SJSA1 (cell line): ENCODE results near the gene MFAP2. TPM values are rescaled to one million over a fixed set of nuclear protein-coding genes. Genes with fewer than 3 reads are reported as not detected.

Experiments
- DNase-seq, 2 experiments: peaks; one replicate each; pipeline ENCODE4 v3.0.0-alpha.2; 2015 to 2020; ENCODE audit warnings: low spot score in 2 of 2, low read depth in 1 of 2
- H3K27ac ChIP-seq: fragments of 250-450 bp; sonication (Bioruptor Pico); 2 replicates; pipeline ENCODE4 v1.5.1; 2020; ENCODE audit warnings: mild to moderate bottlenecking, moderate library complexity
- H3K27me3 ChIP-seq: fragments of 250-450 bp; sonication (Bioruptor Pico); replicated peaks from 2 replicates; pipeline ENCODE4 v1.5.1; 2020; ENCODE audit warnings: mild to moderate bottlenecking, moderate library complexity
- H3K36me3 ChIP-seq: fragments of 250-450 bp; sonication (Bioruptor Pico); 2 replicates; pipeline ENCODE4 v1.5.1; 2020; ENCODE audit warnings: mild to moderate bottlenecking
- H3K4me1 ChIP-seq: fragments of 250-450 bp; sonication (Bioruptor Pico); replicated peaks from 2 replicates; pipeline ENCODE4 v1.6.1; 2021; ENCODE audit warnings: mild to moderate bottlenecking
- H3K4me3 ChIP-seq: fragments of 250-450 bp; sonication (Bioruptor Pico); 2 replicates; pipeline ENCODE4 v1.5.1; 2020; ENCODE audit warnings: mild to moderate bottlenecking
- H3K9me3 ChIP-seq: fragments of 250-450 bp; sonication (Bioruptor Pico); replicated peaks from 2 replicates; pipeline ENCODE4 v1.5.1; 2020; ENCODE audit warnings: mild to moderate bottlenecking
- total RNA-seq: library from RNA; depleted of rRNA; stranded (reverse); fragments of >200 nt; shearing (Covaris generic); gene quantifications from 2 replicates; pipeline ENCODE4 v1.2.3, GENCODE V29; 2014

MFAP2 gene
- total RNA-seq, 1 experiment from 2014 or later, result 9.3 TPM

DNA sequence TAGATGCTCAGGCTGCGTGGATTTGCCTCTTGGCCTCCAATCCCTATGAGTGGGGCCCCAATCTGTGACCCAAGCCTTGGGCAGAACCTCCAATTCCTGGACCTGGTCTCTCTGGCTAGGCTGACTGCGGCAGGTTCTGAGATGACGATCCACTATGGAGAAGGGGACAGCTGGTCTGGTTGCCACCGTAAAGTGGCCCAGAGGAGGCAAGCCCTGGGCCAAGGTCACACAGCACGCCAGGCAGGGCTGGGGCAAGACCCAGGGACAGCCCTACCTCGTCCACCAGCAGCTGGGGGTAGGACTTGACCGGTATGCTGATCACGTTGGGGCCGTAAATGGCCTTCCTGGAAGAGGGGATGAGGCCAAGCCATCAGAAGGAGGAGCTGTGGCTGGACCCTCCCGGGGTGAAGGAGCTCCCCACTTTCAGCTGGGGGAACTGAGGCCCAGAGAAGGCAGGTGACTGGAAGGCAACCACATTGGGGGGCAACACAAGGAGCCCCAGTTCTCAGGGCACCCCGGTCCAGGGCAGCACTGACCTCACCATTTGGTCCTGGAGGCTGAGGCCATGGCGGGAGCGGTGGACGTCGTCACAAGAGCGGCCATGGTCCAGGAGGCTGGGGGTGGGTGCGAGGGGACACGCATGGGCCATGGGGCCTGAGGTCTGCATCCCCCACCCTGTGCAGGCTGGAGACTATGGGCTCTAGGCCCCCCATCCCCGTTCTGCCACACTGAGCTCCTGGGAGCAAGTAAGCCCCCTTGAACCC, 21.5 kb upstream of the MFAP2 start:
- H3K27ac ChIP-seq, result no peak overlapping the region

GRCh38 chr1:16999863-17000262, 19.4 kb upstream of the MFAP2 start:
- no peak for DNase-seq
- no peak overlapping the region for H3K4me3 ChIP-seq

More for the DNA sequence above, 21.5 kb upstream of the MFAP2 start:
- no peaks in the 10 kb centered on the region for H3K9me3 ChIP-seq
- no peak overlapping the region for H3K4me3 ChIP-seq
- H3K36me3 ChIP-seq, result peaks cover 31% of the 10 kb centered on the region
- no peak for DNase-seq
- H3K4me1 ChIP-seq, result peaks cover 8% of the 10 kb centered on the region
- H3K27me3 ChIP-seq, result no peaks in the 10 kb centered on the region

GRCh38 chr1:16998589-16998988, 18.2 kb upstream of the MFAP2 start:
- DNase-seq, result no peak
- H3K4me1 ChIP-seq, result peaks cover 2% of the 10 kb centered on the region
- H3K4me3 ChIP-seq, result no peak overlapping the region

More at GRCh38 chr1:16999863-17000262, 19.4 kb upstream of the MFAP2 start:
- H3K27me3 ChIP-seq, result no peaks in the 10 kb centered on the region
- H3K36me3 ChIP-seq, result peaks cover 25% of the 10 kb centered on the region
- no peaks in the 10 kb centered on the region for H3K9me3 ChIP-seq
- no peak overlapping the region for H3K27ac ChIP-seq
- H3K4me1 ChIP-seq, result peaks cover 8% of the 10 kb centered on the region

GRCh38 chr1:16996845-16997244, 16.4 kb upstream of the MFAP2 start:
- H3K9me3 ChIP-seq, result no peaks in the 10 kb centered on the region
- no peak overlapping the region for H3K27ac ChIP-seq
- H3K4me3 ChIP-seq, result no peak overlapping the region
- no peak for DNase-seq
- H3K36me3 ChIP-seq, result peaks cover 4% of the 10 kb centered on the region
- no peaks in the 10 kb centered on the region for H3K27me3 ChIP-seq
- H3K4me1 ChIP-seq, result no peaks in the 10 kb centered on the region

More at GRCh38 chr1:16998589-16998988, 18.2 kb upstream of the MFAP2 start:
- Histone ChIP-seq H3K36me3 (peaks cover 17% of the 10 kb centered on the region), H3K9me3 (no peaks in the 10 kb centered on the region), H3K27me3 (no peaks in the 10 kb centered on the region), H3K27ac (no peak overlapping the region)

- no peaks in the 10 kb centered on the region for H3K4me1 ChIP-seq
- no peaks in the 10 kb centered on the region for H3K36me3 ChIP-seq
- no peaks in the 10 kb centered on the region for H3K27me3 ChIP-seq
- no peaks in the 10 kb centered on the region for H3K9me3 ChIP-seq
- no peak overlapping the region for H3K4me3 ChIP-seq
- no peak overlapping the region for H3K27ac ChIP-seq
- no peak for DNase-seq
Observed at GRCh38 chr1:16993521-16994038, 13.2 kb upstream of the MFAP2 start.

- no peak overlapping the region for H3K4me3 ChIP-seq
- no peaks in the 10 kb centered on the region for H3K27me3 ChIP-seq
- no peak overlapping the region for H3K27ac ChIP-seq
- H3K4me1 ChIP-seq, result no peaks in the 10 kb centered on the region
- H3K9me3 ChIP-seq, result no peaks in the 10 kb centered on the region
- DNase-seq, result no peak
- no peaks in the 10 kb centered on the region for H3K36me3 ChIP-seq
Observed at GRCh38 chr1:16992675-16993074, 12.3 kb upstream of the MFAP2 start.

GRCh38 chr1:16992102-16992501, 11.7 kb upstream of the MFAP2 start:
- Histone ChIP-seq H3K27me3 (no peaks in the 10 kb centered on the region), H3K9me3 (no peaks in the 10 kb centered on the region), H3K4me3 (no peak overlapping the region), H3K27ac (no peak overlapping the region), H3K4me1 (no peaks in the 10 kb centered on the region), H3K36me3 (no peaks in the 10 kb centered on the region)
- DNase-seq, result no peak

- H3K9me3 ChIP-seq, result no peaks in the 10 kb centered on the region
- no peak overlapping the region for H3K4me3 ChIP-seq
- no peaks in the 10 kb centered on the region for H3K27me3 ChIP-seq
- H3K4me1 ChIP-seq, result no peaks in the 10 kb centered on the region
- DNase-seq, result no peak
- H3K36me3 ChIP-seq, result no peaks in the 10 kb centered on the region
- H3K27ac ChIP-seq, result no peak overlapping the region
Observed at GRCh38 chr1:16991571-16991970, 11.2 kb upstream of the MFAP2 start.

DNA sequence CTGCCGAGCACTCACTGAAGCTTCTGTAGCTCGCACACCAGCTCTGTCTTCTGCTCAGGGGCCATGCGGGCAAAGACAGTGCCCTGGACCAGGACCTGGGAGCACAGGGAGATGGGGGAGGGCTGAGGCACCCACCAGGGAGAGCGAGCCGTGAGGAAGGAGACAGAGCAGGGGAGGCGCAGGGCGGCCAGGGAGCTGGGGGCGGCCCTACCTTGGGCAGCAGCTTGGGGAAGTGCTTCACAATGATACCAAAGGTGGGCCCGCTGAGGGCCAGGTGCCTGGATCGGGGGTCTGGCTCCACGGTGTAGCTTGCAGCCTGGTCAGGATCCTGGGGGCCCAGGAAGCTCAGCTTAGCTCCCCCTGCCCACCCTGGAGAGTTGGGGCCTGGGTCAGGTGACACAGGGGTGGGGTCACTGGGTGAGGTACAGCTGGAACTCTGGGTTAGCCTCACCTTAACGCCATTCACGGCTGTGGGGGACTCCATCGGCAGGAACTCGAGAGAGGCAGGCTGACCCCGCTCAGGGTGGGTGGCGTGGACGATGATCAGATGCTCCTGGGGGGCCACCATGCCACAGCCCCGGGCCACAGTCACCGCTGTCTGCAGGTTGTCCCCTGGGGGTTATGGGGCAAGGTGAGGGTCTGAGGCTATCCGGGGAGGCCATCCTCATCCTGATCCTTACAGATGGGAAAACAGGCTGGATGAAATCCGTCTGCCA, 9.4 kb upstream of the MFAP2 start:
- no peaks in the 10 kb centered on the region for H3K4me1 ChIP-seq
- no peak overlapping the region for H3K4me3 ChIP-seq
- H3K36me3 ChIP-seq, result no peaks in the 10 kb centered on the region
- no peaks in the 10 kb centered on the region for H3K9me3 ChIP-seq
- H3K27me3 ChIP-seq, result no peaks in the 10 kb centered on the region
- H3K27ac ChIP-seq, result no peak overlapping the region
- no peak for DNase-seq

DNA sequence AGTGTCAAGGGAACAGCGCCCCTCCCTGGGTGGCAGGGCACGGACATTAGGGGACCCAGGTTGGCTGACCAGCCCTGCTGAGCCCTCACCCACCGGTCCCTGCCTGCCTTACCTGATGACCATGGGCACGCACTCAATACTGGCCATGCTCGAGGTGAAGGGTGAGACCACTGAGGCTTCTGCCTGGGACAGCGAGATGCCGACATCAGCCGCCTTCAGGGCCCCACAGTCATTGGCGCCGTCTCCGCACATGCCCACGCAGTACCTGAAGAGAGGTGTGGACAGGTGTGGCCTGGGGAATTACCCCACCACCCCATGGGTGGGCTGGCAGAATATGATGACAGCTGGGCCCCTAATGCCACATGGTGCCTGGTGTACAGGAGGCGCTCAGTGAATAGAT, 7.8 kb upstream of the MFAP2 start:
- no peaks in the 10 kb centered on the region for H3K36me3 ChIP-seq
- no peaks in the 10 kb centered on the region for H3K4me1 ChIP-seq
- H3K27me3 ChIP-seq, result no peaks in the 10 kb centered on the region
- H3K4me3 ChIP-seq, result no peak overlapping the region
- H3K27ac ChIP-seq, result no peak overlapping the region
- no peaks in the 10 kb centered on the region for H3K9me3 ChIP-seq
- DNase-seq, result no peak

- Histone ChIP-seq H3K4me1 (no peaks in the 10 kb centered on the region), H3K9me3 (no peaks in the 10 kb centered on the region), H3K27me3 (no peaks in the 10 kb centered on the region), H3K36me3 (no peaks in the 10 kb centered on the region), H3K4me3 (no peak overlapping the region), H3K27ac (no peak overlapping the region)
- DNase-seq, result no peak
Observed at GRCh38 chr1:16986962-16987361, 6.5 kb upstream of the MFAP2 start.

DNA sequence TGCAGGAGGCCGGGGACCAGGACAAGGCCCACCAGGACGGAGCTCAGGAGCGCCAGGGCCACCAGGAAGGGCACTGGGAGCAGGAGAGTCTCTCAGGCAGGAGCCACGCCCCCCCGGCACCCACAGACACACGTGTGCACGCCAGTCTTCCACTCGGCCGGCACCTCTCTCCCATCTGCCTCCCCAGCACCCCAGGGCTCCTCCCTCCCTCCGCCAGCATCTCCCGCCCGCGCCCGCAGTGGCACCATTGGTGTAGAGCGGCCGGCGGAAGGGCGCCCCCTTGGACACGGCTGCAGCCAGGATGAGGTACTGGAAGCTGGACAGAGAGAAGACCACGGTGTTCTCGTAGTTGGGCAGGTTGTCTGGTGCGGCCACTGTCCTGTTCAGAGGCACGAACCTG, 6.1 kb upstream of the MFAP2 start:
- H3K4me1 ChIP-seq, result peaks cover 2% of the 10 kb centered on the region; the same call in 1 of the 2 replicates
- H3K27ac ChIP-seq, result no peak overlapping the region
- H3K36me3 ChIP-seq, result no peaks in the 10 kb centered on the region
- no peak for DNase-seq
- H3K27me3 ChIP-seq, result no peaks in the 10 kb centered on the region
- H3K4me3 ChIP-seq, result no peak overlapping the region
- H3K9me3 ChIP-seq, result no peaks in the 10 kb centered on the region

DNA sequence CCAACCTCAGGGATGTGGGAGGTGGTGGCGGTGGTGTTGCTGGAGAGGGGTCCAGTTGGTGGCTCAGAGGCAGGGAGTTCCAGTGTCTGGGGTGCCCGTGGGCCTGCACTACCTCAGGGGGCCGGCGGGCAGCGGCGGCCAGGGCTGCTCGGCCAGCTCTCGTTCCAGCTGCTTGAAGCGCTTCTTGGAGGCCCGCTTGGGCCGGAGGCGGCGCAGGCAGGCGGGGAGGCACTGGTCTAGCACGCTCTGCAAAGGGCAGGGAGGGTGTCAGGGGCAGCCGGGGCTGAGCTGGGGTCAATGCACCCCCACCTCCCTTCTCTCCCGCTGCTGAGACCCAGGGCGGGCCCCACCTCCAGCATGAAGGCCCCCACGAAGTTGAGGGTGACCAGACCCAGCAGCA, 5.7 kb upstream of the MFAP2 start:
- Histone ChIP-seq H3K4me1 (peaks cover 6% of the 10 kb centered on the region), H3K27ac (no peak overlapping the region), H3K27me3 (no peaks in the 10 kb centered on the region), H3K9me3 (no peaks in the 10 kb centered on the region), H3K36me3 (no peaks in the 10 kb centered on the region), H3K4me3 (no peak overlapping the region)
- no peak for DNase-seq

DNA sequence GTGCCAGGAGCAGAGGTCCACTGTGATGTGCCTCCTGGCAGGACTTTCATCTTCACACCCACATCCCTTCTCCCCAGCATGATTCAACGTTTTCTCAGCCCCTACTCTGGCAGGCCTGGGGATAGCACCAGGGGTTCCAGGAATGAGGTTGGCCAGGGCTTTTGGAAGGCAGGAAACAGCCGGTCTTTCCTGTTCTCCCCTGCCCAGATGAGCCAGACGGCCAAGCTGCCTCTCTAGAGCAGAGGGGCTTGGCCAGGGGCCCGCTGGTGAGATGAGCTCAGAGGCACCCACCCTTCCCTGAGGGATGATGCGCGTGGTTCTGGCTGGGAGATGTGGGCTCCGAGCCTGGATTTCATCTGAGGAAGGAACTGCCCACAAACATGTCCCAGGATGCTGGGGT, 4.3 kb upstream of the MFAP2 start:
- Histone ChIP-seq H3K27me3 (no peaks in the 10 kb centered on the region), H3K4me1 (peaks cover 18% of the 10 kb centered on the region), H3K36me3 (no peaks in the 10 kb centered on the region), H3K9me3 (no peaks in the 10 kb centered on the region), H3K27ac (no peak overlapping the region), H3K4me3 (no peak overlapping the region)
- DNase-seq, result no peak
